HFFc6 (cell line): ENCODE results near the gene SAE1. TPM values are rescaled to one million over a fixed set of nuclear protein-coding genes. Genes with fewer than 3 reads are reported as not detected.

Experiments used
- DNase-seq: peaks from one replicate; pipeline ENCODE4 v3.0.0-alpha.2; 2018
- H3K27ac Mint-ChIP-seq: 2 replicates; pipeline ENCODE4 v1.8.0; 2020; ENCODE audit warnings: mild to moderate bottlenecking, mixed read lengths
- H3K27me3 Mint-ChIP-seq: 2 replicates; pipeline ENCODE4 v1.8.0; 2021; ENCODE audit warnings: mild to moderate bottlenecking, moderate library complexity, mixed read lengths; ENCODE audit not compliant: insufficient read depth
- H3K36me3 Mint-ChIP-seq: 2 replicates; pipeline ENCODE4 v1.8.0; 2021; ENCODE audit warnings: low read depth, mixed read lengths
- H3K4me1 Mint-ChIP-seq: 2 replicates; pipeline ENCODE4 v1.8.0; 2020; ENCODE audit warnings: low read depth, mixed read lengths
- H3K4me3 Mint-ChIP-seq: 2 replicates; pipeline ENCODE4 v1.8.0; 2020; ENCODE audit warnings: mild to moderate bottlenecking, moderate library complexity, mixed read lengths
- H3K9me3 Mint-ChIP-seq: 2 replicates; pipeline ENCODE4 v1.8.0; 2020; ENCODE audit warnings: mild to moderate bottlenecking, mixed read lengths
- CTCF ChIP-seq: fragments of 200-600 bp; sonication (generic); IDR thresholded peaks from 2 replicates; pipeline ENCODE4 v1.5.0; 2021; ENCODE audit warnings: antibody characterized with exemption, mild to moderate bottlenecking
- total RNA-seq, 6 experiments: library from RNA; stranded (reverse); fragmentation: NEBNext Ultra II Directional; extraction: Animal tissue kit (Norgen Biotek cat#: 25700); gene quantifications; 2 replicates in 1 of 6; 3 replicates in 5 of 6; pipeline ENCODE4 v1.2.3, GENCODE V29; 2021

Gene SAE1
- total RNA-seq, 6 experiments from 2014 or later = 158 to 181 (median 175) TPM

GRCh38 chr19:47144630-47145029 lies 14.0 kb downstream of the SAE1 start:
- H3K36me3 Mint-ChIP-seq = peaks cover 33% of the 10 kb centered on the region
- no peak overlapping the region for H3K4me3 Mint-ChIP-seq
- H3K4me1 Mint-ChIP-seq = peaks cover 26% of the 10 kb centered on the region
- no peak overlapping the region for H3K27ac Mint-ChIP-seq
- H3K27me3 Mint-ChIP-seq = no peaks in the 10 kb centered on the region; the same call in 1 of the 2 replicates
- DNase-seq = no peak
- no peak for TF ChIP-seq CTCF
- H3K9me3 Mint-ChIP-seq = no peaks in the 10 kb centered on the region

- peaks cover 37% of the 10 kb centered on the region for H3K36me3 Mint-ChIP-seq
These were observed 15.2 kb downstream of the SAE1 start for GRCh38 chr19:47145639-47146486.

GRCh38 chr19:47146920-47147319 lies 16.3 kb downstream of the SAE1 start:
- Mint-ChIP-seq H3K36me3 (peaks cover 38% of the 10 kb centered on the region), H3K27ac (peak overlapping the region; percentile 44), H3K4me3 (no peak overlapping the region), H3K9me3 (no peaks in the 10 kb centered on the region), H3K4me1 (peaks cover 17% of the 10 kb centered on the region), H3K27me3 (no peaks in the 10 kb centered on the region; the same call in 1 of the 2 replicates)
- no peak for TF ChIP-seq CTCF
- DNase-seq = no peak

More at GRCh38 chr19:47145639-47146486, 15.2 kb downstream of the SAE1 start:
- no peak overlapping the region for H3K4me3 Mint-ChIP-seq
- H3K4me1 Mint-ChIP-seq = peaks cover 26% of the 10 kb centered on the region
- H3K27me3 Mint-ChIP-seq = no peaks in the 10 kb centered on the region; the same call in 1 of the 2 replicates
- DNase-seq = no peak
- H3K9me3 Mint-ChIP-seq = no peaks in the 10 kb centered on the region
- H3K27ac Mint-ChIP-seq = peak overlapping the region; percentile 14
- TF ChIP-seq CTCF = no peak

- Mint-ChIP-seq H3K27ac (peak overlapping the region; percentile 24; the same call in 1 of the 2 replicates), H3K4me1 (peaks cover 17% of the 10 kb centered on the region), H3K4me3 (no peak overlapping the region), H3K27me3 (no peaks in the 10 kb centered on the region), H3K9me3 (no peaks in the 10 kb centered on the region), H3K36me3 (peaks cover 41% of the 10 kb centered on the region)
- no peak for DNase-seq
- TF ChIP-seq CTCF = no peak
These were observed 21.0 kb downstream of the SAE1 start for GRCh38 chr19:47151627-47152026.

GRCh38 chr19:47152205-47152604 lies 21.6 kb downstream of the SAE1 start:
- Mint-ChIP-seq H3K27ac (peak overlapping the region; percentile 17; the same call in 1 of the 2 replicates), H3K9me3 (no peaks in the 10 kb centered on the region), H3K27me3 (no peaks in the 10 kb centered on the region), H3K4me3 (no peak overlapping the region), H3K36me3 (peaks cover 40% of the 10 kb centered on the region), H3K4me1 (peaks cover 22% of the 10 kb centered on the region)
- TF ChIP-seq CTCF = no peak
- no peak for DNase-seq
